LHCN-M2 (cell line): ENCODE results near the gene AP5Z1. TPM values are rescaled to one million over a fixed set of nuclear protein-coding genes. Genes with fewer than 3 reads are reported as not detected.
"Not testable (repeated sequence)": the region's sequence is repeated elsewhere in the genome, so short reads cannot be mapped to it uniquely, and the experiment has no call there.

Experiments
- DNase-seq: peaks from one replicate; pipeline ENCODE4 v3.0.0-alpha.2; 2012; ENCODE audit warnings: low read depth
- total RNA-seq: library from RNA; depleted of rRNA; stranded (reverse); fragments of >200 nt; gene quantifications from 2 replicates; pipeline ENCODE4 v1.2.3, GENCODE V29; 2014

Gene AP5Z1
- total RNA-seq, 1 experiment from 2014 or later = 45.6 TPM

DNA sequence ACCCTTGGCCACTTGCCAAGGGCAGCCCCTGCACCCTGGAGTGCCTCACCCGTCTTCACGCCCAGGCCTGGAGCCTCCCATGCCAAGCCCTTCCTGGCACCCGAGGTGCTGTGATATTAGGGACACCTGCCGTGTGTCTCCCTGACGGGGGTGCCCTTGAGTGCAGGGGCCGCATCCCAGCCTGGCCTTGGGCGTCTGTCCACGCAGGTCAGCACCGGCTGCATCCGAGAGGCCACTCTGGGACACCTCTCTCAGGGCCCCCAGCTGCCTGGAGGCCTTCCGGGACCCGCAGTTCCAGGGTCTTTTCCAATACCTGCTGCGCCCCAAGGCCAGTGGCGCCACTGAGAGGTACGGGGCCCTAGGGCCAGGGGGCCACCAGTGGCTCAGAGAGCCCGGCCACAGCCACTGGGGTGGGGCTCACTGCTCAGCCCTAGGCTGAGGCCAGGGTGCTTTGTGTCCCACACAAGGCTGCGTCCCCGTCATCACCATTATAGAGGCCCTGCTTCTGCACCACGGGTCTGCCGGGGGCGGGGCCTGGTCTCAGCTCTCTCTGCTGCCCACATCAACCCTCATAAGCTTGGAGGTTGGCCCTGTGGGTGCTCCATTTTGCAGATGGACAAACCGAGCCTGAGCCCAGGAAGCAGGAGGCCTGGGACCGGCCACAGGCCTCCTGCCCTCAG, 12.7 kb downstream of the AP5Z1 start:
- no peak for DNase-seq

DNA sequence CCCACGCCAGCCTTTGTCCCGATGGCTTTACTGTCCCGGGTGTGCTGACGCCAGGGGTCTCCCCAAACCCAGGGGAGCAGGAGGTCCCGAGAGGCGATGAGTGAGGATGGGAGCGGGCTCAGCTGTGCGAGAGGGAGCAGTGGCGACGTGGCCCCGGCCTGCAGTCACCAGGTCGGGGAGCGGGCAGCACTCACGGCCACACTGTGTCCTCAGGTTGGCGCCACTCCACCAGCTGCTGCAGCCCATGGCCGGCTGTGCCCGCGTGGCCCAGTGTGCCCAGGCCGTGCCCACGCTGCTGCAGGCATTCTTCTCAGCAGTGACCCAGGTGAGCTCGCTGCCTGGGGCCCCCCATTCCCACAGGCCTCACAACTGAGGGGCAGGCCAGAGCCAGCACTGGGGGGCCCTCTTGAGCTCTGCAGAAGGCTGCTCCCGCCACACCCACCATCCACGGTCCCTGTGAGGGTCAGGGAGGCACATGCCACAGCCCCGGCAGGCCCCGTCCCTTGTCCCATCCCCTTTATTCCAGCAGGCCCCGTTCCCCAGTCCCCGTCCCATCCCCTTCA, 13.3 kb downstream of the AP5Z1 start:
- DNase-seq = no peak

DNA sequence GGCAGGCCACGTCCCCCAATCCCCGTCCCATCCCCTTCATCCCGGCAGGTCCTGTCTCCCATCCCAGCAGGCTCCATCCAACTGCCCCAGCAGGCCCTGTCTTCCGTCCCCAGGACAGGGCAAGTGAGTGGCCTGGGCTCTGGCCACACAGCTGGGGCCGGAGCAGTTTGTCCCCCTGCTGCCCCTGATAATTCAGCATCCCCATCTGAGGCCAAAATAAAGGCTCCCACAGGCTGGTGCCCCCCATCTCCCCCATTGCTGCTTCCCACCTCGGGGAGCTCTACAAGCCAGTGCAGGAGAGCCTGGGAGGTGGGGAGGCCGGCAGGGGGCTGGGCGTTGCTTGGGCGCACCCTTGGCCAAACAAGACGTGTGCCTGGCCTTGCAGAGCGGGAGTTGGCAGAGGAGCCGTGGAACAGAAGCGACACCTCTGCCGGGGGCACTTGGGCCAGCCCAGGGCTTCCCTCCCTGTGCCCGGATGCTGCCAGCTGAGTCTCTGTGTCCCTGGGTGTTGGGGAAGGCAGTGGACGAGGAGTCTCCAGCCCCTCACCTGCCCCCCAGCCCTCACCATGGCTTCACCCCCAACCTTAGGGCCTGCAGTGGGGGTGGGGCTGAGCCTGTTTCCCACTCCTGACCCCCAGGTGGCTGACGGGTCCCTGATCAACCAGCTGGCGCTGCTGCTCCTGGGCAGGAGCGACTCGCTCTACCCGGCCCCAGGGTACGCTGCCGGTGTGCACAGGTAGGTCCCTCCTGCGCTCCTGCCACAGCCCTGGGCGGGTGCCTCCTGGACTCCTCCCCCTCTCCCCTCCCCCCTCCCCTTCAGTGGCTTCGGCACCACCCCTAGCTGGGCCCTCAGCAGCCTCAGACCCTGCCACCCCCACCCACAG, 14.0 kb downstream of the AP5Z1 start:
- DNase-seq = no peak

DNA sequence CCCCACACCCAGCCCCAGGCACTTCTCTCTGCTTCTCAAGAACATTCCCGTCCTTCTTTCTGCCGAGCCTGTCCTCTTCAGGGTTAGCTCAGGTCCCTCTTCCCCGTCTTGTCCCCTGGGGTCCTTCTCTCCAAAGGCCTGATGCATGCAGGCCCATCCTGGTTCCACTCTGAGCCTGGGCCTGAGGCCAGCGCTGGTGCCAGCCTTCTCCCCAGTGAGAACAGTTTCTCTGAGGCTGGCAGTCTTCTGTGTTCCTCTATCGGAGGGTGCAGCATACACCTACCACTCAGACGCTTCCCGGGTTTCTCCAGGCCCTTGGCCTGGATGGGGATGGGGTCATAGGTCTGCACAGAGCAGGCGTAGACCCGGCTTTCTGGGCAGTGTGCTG, 14.6 kb downstream of the AP5Z1 start:
- no peak for DNase-seq

DNA sequence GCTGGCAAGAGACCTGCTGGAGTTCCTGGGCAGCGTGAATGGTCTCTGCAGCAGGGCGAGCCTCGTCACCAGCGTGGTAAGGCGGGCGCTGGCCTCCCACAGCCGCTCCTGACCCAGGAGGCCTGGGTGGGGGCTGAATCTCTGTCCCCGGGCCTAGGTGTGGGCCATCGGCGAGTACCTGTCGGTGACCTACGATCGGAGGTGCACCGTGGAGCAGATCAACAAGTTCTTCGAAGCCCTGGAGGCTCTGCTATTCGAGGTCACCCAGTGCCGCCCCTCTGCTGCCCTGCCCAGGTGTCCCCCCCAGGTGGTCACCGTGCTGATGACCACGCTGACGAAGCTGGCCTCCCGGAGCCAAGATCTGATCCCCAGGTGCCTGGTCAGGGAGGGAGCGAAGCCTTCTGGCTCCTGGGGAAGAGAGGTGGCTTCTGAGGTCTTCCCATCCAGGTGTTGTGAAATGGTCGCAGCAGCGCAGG, 15.1 kb downstream of the AP5Z1 start:
- DNase-seq = no peak

DNA sequence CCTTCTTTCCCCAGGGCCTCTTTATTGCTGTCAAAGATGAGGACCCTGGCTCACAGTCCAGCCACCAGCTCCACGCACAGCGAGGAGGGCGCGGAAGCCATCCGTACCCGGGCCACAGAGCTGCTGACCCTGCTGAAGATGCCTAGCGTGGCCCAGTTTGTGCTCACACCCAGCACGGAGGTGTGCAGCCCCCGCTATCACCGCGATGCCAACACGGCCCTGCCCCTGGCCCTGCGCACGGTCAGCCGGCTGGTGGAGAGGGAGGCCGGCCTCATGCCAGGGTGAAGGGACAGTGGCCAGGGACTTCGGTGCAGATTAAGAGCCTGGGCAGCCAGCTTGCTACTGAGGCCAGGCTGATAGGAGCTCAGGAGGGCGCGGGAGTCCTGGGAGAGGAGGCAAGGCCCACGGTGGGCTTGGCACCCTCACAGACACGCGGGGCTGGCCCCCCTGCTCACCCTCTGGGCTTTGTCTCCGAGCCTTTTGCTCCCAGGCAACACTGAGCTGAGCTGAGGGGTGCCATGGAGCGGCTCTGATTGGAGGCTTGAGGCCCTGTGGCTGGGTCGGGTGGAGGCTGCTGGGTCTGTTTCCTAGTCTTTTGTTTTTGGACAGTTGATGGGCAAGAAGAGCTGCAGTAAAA, 15.8 kb downstream of the AP5Z1 start:
- DNase-seq = no peak

DNA sequence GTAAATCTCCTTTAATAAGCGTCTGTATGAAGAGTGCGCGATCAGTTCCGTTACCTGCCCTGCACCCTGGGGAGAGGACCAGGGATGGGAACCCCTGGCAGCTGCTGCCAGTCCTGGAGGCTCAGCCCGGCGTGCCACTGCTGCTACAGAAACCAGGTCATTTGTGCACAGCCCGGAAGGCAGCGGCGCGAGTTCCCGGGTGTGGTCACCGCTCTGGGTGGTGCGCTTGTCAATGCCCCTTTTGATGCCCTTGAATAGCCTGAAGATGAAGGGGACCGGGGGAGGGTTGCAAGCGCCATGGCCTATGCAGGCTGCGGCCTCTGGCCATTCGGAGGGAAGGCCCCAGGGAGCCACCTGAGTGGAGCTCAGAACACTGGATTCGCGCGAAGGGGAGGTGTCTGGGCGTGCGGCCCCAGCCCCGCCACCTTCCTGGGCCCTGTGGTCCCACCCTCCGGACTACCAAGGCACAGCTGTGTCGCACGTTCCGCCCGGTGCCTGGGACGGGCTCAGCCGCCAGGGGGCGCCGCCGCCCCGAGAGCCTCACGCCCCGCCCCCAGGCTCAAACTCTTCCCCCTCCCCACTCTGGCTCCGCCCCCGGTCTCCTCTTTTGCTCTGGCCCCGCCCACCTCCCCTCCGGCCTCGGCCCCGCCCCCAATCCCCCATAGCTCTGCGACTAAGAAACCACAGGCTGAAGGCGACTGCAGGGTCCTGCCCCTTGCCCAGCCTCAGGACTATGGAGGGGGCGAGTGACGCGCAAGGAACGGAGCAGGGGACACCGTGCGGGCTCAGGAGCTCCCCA, 16.5 kb downstream of the AP5Z1 start:
- DNase-seq = peak; percentile 24

DNA sequence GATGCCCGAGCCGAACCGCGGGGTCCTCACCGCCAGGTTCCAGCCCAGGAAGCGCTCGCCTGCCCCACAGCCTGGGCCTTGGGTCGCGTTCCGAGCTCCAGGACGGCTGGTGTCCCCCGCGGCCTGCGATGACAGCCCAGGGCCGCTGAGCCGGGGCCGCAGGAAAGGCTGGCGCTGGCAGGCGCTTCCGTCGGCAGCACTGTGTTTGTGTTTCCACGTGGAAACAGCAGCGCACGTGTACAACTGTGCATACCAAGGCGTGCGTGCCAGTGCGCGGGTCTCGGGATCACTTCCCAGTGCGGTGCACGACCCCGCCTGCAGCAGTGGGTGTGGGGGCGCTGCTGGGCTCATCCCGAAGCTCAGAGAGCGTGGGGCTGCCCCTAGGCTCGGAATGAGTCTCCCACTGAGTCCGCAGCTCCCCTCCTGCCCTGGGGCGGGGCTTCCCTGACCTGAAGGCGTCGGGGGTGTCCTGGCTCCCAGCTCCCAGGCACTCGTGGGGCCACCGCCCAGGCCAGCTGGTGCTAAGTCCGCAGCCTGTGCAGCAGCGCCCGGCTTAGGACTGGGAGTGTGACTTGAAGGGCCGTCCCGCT, 17.2 kb downstream of the AP5Z1 start:
- DNase-seq = no peak

DNA sequence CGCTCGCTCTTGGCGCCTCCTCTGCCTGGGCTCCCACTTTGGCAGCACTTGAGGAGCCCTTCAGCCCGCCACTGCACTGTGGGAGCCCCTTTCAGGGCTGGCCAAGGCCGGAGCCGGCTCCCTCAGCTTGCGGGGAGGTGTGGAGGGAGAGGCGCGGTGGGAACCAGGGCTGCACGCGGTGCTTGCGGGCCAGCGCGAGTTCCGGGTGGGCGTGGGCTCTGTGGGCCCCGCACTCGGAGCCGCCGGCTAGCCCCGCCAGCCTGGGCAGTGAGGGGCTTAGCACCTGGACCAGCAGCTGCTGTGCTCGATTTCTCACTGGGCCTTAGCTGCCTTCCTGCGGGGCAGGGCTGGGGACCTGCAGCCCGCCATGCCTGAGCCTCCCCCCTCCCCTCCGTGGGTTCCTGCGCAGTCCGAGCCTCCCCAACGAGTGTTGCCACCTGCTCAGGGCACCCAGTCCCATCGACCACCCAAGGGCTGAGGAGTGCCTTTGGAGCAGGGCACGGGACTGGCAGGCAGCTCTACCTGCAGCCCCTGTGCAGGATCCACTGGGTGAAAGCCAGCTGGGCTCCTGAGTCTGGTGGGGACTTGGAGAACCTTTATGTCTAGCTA, 18.1 kb downstream of the AP5Z1 start:
- not testable (repeated sequence) for DNase-seq

DNA sequence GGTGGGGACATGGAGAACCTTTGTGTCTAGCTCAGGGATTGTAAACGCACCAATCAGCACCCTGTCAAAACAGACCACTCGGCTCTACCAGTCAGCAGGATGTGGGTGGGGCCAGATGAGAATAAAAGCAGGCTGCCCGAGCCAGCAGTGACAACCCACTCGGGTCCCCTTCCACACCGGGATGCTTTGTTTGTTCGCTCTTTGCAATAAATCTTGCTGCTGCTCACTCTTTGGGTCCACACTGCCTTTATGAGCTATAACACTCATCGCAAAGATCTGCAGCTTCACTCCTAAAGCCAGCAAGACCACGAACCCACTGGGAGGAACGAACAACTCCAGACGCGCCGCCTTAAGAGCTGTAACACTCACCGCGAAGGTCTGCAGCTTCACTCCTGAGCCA, 18.7 kb downstream of the AP5Z1 start:
- not testable (repeated sequence) for DNase-seq

DNA sequence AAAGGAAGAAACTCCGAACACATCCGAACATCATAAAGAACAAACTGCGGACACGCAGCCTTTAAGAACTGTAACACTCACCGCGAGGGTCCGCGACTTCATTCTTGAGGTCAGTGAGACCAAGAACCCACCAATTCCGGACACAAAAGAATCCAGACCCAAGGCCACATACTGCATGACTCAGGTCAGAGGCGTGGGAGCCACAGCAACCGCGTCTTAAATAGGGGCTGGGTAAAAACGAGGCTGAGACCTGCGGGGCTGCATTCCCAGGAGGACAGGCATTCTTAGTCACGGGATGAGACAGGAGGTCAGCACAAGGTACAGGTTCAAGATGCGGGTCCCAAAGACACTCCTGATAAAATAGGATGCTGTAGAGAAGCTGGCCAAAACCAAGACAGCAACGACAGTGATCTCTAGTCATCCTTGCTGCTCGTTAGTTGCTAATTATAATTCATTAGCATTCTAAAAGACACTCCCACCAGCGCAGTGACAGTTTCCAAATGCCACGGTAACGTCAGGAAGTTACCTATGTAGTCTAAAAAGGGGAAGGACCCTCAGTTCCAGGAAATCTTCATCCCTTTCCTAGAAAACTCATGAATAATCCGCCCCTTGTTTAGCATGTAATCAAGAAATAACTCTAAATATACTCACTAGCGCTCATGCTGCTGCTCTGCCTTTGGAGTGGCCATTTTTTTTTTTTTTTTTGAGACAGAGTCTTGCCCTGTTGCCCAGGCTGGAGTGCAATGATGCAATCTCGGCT, 19.3 kb downstream of the AP5Z1 start:
- peak; percentile 10 for DNase-seq

DNA sequence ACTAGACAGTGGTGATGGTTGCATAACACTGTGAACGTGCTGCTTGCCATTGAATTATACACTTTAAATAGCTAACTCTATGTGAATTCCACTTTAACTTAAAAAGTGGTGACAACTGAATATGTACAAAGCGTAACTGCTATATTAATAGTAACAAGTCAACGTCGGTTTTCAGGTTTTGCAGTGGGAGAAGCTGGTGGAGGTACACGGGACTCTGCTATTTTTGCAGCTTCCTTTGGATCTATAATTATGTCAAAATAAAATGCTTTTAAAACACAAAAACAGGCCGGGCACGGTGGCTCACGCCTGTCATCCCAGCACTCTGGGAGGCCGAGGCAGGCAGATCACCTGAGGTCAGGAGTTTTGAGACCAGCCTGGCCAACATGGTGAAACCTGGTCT, 21.0 kb downstream of the AP5Z1 start:
- DNase-seq = no peak

DNA sequence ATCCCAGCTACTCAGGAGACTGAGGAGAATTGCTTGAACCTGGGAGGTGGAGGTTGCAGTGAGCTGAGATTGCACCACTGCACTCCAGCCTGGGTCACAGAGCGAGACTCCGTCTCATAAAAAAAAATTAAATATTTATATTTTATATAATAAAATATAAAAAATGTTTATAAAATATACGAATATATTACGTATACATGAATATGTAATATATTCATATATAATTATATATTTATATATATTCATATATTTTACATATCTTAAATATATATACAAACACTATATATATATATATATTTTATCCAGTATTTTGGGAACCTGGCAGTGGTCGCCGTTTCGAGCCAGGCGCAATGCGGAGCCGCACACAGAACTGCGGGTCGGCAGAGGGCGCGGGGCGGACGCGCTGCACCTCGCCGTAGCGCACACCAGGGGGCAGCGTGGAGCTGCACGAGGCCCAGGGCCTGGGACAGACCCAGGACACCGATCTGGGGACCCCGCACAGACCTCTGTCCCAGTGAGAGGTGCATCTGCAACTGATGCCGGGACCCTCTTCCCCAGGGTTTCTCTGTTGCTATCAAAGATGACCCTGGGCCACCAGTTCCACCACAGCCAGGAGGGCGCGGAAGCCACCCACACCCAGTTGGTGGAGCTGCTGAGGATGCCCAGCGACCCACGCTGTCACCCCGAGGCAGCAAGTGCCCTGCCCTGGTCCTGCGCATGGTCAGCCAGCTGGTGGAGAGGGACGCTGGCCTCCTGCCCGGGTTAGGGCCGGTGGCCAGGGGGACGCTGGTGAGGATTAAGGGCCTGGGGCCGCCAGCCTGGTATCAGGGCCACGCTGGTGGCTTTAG, 22.7 kb downstream of the AP5Z1 start:
- peak; percentile 31 for DNase-seq

DNA sequence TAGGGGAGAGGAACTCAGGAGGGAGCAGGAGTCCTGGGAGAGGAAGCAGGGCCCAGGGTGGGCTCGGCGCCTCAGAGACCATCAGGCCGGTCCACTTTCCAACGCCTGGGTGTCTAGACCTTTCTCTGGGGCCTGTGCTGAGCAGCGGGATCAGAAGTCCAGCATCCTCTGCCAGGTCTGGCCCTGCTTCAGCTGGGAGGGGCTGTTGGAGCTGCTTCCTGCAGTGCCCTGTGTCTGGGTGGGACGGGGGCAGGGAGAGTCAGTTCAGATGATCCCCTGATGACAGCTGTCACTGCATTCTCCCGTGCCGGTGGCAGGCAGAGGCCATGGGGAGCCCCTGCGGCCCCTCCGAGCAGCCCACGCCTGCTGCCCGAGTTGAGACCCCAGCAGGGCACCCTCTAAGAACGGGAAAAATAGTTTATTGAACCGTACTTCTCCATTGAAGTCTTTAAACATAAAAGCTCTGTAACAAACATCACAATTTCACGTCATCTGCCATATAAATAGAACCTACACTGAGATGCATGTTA, 23.3 kb downstream of the AP5Z1 start:
- no peak for DNase-seq

DNA sequence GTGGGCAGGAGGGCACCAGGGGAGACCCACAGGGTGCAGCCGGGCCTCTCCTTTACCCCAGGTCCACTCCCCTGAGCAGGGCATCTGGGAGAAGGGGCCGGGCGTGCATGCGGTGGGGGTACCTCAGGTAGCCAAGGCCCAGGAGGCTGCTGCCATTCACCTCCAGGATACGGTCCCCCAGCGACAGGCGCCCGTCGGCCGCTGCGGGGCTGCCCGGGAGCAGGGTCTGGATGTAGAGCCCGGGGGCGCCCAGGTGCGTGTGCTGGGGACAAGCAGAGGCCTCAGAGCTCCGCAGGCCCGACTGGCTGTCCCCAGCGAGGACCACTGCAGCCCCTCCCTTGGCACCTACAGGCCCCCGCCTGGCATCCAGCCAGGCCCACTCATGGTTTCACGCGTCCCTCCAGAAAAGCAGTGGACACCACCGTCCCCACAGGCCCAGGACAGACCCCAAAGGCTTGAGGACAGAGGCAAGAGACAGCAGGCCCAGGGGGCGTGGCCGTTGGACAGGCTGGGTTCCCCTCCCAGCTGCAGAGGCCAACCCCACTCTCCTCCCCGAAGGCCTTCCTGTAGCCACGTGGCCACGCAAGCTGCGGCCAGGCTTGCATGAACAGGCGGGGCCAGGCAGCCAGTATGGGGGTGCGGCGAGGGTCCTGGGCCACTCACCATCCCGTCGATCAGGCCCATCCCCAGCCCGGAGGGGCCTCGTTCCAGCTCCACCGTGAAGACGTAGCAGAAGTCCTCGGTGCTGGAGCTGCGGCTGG, 24.3 kb downstream of the AP5Z1 start:
- no peak for DNase-seq

DNA sequence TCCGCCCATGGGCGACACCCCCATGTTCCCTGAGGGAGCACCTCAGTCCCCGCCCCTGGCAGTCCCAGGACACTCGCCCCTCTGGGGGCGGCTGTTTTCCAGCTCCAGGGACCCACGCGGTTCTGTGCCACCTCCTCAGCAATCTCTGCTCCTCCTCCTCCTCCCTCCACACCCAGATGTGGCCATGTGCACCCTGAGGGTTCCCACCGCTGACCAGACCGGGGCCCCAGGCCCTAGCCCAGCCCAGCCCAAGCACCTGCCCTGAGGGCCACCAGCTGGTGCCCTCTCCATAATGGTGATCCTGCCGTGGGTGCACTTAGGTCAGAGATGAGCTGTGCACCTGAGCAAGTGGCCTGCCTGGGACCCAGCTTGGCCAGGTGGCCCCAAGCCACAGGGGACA, 25.1 kb downstream of the AP5Z1 start:
- no peak for DNase-seq

DNA sequence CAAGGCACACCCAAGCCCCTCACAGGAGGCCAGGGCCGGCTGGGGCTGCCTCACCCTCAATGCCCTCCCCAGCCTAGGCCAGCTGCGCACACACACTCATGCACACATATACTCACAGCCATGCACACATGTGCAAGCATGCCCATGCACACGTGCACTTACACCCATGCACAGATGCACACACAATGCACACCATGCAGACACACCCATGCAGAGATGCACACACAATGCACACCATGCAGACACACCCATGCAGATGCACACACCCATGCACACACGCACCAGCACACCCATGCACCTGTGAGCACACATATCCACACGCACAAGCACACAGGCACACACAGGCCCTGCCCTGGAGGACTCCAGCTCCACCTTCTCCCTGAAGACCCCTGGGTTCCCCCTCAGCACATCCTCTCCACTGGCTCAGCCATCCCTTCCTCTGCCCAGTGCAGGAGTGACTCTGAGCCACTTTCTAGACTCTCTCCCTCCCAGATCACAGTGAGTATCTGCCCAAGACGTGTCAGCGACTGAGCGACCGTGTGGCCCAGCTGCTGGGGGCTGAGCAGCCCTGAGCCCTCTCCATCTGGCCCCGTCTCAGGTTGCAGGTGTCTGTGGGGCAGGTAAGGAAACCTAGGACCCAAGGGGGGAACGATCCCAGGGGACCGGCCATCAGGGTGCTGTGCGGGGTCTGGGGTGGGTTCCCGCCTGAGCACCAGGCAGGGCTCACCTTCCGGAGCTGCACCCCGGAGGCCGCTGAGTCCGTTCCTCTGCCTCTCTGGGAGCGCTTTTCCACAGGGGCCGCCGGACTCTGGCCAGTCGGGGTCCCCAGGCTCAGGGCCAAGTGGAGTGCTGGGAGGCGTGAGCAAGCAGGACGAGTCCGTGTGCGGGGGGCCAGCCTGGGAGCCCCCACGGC, 25.8 kb downstream of the AP5Z1 start:
- DNase-seq = no peak
